D721Med (cell line): Measurements from ENCODE around the gene TNXB.

Experiments used
- DNase-seq: peaks from one replicate; pipeline ENCODE4 v3.0.0; 2011; ENCODE audit warnings: low spot score; ENCODE audit not compliant: insufficient read length
- FAIRE-seq: peaks from 2 replicates; lab custom pipeline; 2011; peaks lifted over from hg19 to GRCh38; lab: Jason Lieb, UNC
- CTCF ChIP-seq: IDR thresholded peaks from 2 replicates; pipeline ENCODE4 v1.5.1; 2012; ENCODE audit warnings: mild to moderate bottlenecking, control low read depth; ENCODE audit not compliant: insufficient read depth; ENCODE audit errors: missing control alignments

Gene TNXB

GRCh38 chr6:32087574-32088486, 21.3 kb downstream of the TNXB start:
- no peak for FAIRE-seq
- peak; percentile 50 for DNase-seq
- peak; percentile 45 for TF ChIP-seq CTCF

- TF ChIP-seq CTCF, result no peak
- FAIRE-seq, result no peak
- no peak for DNase-seq
Observed at GRCh38 chr6:32086661-32087573, 22.2 kb downstream of the TNXB start.

GRCh38 chr6:32085759-32086459, 23.2 kb downstream of the TNXB start:
- no peak for DNase-seq
- no peak for TF ChIP-seq CTCF
- FAIRE-seq, result no peak

- DNase-seq (no peak), FAIRE-seq (no peak)
- no peak for TF ChIP-seq CTCF
Observed at GRCh38 chr6:32084780-32085179, 24.4 kb downstream of the TNXB start.

GRCh38 chr6:32083812-32084768, 25.0 kb downstream of the TNXB start:
- TF ChIP-seq CTCF, result no peak
- no peak for FAIRE-seq
- DNase-seq, result no peak

- DNase-seq, result no peak
- TF ChIP-seq CTCF, result no peak
Observed at GRCh38 chr6:32082935-32083334, 26.2 kb downstream of the TNXB start.

More at GRCh38 chr6:32082935-32083334, 26.2 kb downstream of the TNXB start:
- FAIRE-seq, result no peak
